GM12874 (cell line): Measurements from ENCODE around the gene TBCC.

Experiments
- TF ChIP-seq, protein P1 (sequence below): IDR thresholded peaks from 2 replicates; pipeline ENCODE4 v1.5.1; 2011; ENCODE audit warnings: low read depth, mild to moderate bottlenecking, control low read depth, low read length, moderate library complexity; ENCODE audit not compliant: insufficient read depth

The TBCC gene

DNA sequence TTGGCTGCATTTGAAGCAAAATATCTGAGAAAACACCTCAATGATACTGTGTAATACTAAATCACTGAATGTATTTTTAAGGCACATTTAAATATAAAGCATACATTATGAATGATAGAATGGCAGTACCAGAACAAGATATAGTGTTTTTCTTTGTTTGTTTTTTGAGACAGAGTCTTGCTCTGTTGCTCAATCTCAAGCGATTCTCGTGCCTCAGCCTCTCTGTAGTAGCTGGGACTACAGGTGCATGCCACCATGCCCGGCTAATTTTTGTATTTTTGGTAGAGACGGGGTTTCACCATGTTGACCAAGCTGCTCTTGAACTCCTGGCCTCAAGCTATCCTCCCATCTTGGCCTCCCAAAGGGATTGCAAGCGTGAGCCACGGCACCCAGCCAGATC is 33.6 kb upstream of the TBCC start:
- TF ChIP-seq, protein P1, sequence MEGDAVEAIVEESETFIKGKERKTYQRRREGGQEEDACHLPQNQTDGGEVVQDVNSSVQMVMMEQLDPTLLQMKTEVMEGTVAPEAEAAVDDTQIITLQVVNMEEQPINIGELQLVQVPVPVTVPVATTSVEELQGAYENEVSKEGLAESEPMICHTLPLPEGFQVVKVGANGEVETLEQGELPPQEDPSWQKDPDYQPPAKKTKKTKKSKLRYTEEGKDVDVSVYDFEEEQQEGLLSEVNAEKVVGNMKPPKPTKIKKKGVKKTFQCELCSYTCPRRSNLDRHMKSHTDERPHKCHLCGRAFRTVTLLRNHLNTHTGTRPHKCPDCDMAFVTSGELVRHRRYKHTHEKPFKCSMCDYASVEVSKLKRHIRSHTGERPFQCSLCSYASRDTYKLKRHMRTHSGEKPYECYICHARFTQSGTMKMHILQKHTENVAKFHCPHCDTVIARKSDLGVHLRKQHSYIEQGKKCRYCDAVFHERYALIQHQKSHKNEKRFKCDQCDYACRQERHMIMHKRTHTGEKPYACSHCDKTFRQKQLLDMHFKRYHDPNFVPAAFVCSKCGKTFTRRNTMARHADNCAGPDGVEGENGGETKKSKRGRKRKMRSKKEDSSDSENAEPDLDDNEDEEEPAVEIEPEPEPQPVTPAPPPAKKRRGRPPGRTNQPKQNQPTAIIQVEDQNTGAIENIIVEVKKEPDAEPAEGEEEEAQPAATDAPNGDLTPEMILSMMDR: no peak

DNA sequence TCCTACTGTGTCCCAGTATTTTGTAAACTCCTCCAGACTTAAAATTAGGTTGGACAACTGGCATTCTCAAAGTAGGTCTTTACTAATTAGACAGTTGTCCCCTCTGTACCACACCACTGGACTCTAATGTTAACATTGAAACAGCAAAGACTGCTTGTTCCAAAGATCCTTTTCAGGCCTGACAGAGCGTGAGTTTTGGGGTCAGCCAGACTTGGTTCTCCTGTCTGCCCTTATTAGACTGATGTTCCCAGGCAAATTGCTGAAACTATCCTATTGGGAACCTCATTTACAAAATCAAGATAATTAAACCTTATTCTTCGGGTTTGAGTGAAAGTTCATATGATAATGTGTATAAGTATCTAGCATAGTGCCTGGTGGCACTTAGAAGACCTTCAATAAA is 32.2 kb upstream of the TBCC start:
- TF ChIP-seq, protein P1: no peak

DNA sequence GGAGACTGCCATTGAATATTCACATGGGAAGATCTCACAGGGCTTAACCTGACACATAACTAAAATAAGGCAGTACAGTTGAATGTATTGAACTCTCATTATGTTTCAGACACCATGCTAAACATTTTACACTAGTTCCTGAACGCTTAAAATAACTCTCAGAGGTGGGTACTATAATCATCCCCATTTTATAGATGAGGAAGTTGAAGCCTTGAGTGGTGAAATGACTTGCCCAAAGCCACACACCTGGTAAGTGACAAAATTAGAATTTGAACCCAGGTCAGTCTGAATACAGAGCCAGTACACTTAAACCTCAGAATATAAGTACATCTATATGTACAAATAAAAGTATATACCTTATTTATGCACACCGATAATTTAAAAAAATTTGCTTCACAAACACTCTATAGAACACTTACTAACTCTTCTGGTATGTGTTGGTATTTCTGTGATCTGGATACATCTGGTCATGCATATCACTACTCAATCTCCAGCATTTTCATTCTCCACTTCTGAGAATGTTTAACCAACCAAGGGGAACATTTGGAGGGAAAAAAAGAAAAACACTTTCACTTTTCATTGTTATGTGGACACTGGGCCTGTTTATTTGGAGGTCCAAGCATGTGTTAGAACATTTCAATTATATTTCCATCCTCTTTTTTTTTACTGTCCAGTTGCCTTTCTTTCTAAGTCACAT is 31.4 kb upstream of the TBCC start:
- TF ChIP-seq, protein P1: no peak

DNA sequence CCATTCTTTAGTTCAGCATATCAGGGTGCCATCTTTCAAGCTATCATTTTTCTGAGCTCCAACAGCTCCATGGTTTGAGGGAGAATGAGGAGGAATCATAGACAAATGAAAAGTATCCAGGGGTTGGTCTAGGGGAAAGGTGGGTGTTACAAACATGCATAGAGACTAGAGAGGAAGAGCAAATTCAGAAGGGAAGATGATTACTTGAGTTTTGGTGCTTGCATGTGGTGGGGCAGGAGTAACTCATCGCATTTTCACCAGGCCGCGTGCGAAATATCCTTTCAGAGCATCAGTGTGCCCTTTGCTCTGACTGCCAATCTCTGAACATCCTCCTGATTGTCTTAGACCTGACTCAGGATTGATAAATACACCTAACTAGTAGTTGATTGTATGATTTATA is 28.3 kb upstream of the TBCC start:
- TF ChIP-seq, protein P1: no peak

DNA sequence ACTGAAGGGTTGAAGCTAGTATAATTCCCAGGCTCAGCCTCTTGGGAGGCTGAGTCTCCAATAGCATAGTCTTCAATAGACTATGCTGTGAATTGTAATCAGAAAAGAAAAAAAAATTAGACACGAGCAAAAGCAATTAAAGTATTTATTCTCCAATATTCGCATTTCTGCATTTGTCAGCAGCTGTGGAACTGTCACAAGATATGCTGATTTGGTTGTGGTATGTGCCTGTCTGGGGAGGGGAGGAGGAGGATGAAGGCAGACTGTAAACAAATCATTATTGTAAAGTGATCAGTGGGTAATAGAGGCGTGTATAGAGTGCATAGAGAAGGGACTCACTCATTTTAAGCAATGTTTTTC is 25.8 kb upstream of the TBCC start:
- TF ChIP-seq, protein P1: no peak

DNA sequence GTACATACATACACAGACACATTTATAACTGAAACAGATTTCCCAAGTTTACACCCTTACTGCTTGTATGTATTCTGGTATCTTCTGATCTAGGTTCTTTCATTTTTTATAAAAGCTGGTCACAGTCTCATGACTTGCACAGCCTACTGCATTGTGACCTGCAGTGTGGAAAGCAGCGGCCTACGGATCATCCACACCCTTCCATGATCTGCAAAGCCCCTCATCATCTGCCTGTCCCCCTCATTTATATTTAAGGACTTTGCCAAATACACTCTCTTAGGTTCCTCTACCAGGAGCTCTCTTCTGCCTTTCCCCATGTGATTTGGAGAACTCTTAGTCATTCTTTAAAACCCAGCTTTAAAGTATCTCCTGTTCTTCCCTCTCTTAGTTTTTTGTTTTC is 23.9 kb upstream of the TBCC start:
- TF ChIP-seq, protein P1: no peak

DNA sequence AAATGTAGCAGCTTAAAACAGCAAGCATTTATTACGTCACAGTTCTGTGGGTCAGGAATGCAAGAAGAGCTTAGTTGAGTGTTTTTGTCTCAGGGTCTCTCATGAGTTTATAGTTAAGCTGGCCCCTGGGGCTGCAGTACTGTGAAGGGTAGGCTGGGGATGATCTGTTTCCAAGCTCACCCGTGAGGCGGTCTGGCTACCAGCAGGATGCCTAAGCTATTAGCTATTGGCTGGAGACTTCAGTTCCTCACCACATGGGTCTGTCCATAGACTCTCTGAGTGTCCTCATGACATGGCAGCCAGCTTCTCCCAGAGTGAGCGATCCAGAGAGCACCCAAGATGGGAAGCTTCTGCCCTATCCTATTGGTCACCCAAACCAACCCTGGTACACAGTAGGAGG is 23.1 kb upstream of the TBCC start:
- TF ChIP-seq, protein P1: no peak
